HG03103 (cell line): ENCODE results near the gene NPAS3.

Experiments used
- ATAC-seq: cut with Tn5 transposase; IDR thresholded peaks from one replicate; pipeline ENCODE4 v1.9.1; 2021; ENCODE audit warnings: low read depth; ENCODE audit not compliant: unreplicated experiment

Gene NPAS3

DNA sequence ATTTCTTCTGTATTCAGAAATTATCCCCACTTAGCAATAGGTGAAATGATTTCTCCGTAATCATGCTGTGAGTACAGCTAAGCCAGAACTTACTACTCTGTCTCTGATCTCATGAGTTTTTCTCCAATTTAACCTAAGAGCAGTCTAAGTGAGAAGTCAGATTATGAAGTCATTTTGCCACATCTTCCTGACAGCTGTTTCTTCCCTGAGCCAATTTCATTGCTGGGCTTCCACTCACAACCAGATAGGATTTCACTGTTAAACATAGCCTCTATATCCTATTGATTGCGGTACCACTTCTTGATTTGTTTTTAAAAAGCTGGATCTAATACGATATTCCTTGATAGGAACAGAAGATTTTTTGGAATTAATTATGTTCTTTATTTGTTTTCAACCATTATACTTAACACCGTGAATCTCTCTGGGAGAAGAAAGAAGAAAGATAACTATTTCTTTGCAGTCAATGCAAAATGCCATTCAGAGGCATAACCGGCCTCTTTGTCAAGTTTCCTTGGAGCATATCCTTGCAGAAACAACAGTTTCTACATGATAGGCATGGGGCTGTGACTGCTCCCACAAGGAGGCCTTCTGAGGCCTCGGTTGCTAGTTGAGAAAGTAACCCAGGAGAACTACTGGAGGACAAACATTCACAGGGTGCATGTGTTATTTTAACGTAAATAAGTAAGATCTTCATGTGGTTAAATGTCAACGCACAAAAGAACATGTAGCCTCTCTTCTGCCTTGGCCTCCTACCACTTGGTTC, 212.2 kb downstream of the NPAS3 start:
- ATAC-seq, result no peak

DNA sequence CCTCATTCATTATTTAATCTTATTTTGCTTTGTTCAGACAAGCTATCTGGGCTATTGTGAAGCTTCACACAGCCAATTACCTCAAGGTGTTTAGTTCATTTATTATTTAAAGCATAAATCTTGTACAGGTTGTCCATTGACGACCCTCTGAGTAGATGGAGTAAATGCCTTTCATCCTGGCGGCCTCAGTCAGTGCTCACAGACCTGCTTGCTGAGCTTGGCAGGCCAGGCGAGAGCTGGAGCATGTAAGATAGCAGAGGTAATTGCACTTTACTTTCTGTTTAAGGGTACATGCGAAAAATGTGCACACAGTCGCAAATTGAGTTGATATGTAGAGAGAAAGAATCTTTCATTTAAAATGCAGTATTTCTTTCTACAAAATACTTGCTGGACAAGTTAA, 224.4 kb downstream of the NPAS3 start:
- no peak for ATAC-seq

DNA sequence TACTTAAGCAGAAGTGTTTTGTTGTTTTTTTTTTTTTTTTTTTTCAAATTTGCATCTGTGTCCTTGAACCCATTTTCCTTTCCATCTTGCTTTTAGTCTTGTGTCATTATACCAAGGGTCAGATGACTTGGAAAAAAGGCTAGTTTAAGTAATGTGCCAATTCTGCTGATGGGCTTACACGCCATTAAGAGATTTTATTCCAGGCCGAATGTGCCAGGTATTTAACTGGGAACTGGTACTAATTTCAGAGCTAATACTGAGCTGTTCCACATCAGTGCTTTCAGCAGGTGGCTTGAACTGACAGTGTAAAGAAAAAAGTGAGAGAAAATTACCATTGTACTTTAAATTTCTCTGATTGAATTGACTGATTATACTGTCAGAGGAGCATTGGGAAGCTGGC, 224.9 kb downstream of the NPAS3 start:
- no peak for ATAC-seq

DNA sequence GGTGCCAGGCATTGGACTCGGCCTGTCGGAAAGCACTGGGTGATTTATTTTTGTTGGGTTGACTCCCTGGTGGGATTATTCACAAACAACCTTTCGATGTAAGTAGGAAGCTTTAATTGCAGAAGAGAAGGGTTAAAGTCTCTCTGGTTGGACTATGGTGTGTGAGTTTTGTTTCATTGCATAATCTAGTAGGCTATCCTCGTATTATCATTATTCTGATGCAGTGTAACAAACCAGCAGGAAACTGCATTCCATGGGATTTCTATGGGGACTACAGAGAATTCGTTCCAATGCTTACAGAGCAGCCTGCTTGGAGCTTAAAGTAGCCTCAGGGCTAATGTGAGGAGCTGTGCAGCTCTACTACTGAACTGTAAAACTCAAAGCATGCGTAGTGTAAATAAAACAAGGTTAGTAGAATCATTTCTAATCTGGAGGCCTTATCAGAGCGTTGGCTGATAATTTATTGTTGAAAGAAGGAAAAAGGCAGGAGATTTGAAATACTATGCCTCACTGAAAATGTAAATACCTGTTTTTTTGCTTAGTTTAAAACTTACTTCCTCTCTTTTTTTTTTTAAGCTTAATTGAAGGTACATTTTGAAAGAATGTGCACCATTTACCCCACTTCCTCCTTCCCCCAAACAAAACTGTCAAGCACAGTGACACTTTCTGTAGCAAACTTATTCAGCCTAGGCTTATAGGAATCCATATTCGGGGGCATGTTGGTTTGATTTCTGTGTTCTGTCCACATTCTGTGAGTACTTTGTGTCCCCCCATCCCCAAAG, 226.7 kb downstream of the NPAS3 start:
- no peak for ATAC-seq

DNA sequence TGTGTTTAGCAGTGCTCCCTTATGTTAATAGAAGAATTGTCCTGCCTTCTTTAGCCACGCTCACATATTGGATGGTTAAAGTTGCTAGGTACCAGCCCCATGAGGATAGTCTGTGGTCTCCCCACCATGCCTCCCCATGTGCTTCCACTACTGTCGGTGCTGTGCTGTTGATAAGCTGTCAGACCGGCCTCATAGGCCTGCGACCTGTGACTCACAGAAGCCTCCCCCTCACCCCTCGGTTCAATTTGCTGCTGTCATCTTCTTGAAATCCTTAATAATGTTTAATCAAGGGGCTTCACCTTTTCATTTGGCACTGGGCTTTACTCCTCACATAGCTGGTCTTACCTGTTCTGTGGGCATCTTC, 227.2 kb downstream of the NPAS3 start:
- no peak for ATAC-seq

DNA sequence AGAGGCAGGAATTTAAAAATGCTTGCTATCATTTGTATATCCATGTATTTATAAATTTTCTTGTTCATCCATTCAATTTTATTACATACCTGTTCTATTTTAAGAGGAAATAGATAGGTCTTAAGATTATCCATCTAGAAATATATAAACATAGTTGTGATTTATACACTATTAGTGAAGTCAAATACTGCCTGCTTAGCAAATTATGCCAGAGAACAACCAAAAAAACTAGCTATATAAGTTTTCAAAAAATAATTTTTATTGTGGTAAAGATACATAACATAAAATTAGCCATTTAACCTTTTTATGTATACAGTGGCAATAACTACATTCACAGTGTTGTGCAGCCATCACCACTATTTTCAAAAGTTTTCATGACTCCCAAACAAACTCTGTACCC, 237.3 kb downstream of the NPAS3 start:
- no peak for ATAC-seq

DNA sequence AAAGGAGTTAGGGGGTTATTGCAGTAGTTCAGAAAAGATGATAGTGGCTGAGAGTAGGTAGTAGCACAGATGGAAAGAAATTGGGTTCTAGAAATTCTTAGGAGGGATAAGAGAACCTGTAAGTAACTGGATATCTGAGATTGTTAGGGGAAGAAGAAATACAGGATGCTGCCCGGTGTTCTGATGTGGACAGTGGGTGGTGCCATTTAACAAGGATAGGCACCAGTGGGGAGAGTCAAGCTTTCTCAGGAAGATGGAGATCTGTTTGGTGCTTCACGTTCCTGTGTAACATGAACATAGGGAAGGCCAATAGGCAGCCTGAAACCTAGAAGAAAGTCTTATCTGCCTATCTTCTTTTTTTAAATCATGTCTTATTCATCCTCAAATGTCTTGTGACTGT, 245.9 kb downstream of the NPAS3 start:
- no peak for ATAC-seq

DNA sequence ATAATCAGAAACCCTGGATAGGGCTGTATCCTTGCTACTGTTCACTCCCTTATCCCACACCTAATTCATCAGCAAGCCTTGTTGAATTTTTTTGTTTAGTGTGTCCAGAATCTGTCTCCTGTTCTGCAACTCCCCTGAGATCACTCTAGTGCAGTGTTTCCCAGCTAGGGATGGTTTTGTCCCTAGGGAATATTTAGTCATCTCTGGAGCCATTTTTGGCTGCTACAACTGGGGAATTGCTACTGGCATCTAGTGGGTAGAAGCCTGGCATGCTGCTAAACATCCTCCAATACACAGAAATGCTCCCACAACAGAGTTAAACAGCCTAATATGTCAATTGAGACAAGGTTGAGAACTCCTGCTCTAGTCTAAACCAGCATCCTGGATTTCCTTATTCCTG, 248.0 kb downstream of the NPAS3 start:
- ATAC-seq, result no peak

DNA sequence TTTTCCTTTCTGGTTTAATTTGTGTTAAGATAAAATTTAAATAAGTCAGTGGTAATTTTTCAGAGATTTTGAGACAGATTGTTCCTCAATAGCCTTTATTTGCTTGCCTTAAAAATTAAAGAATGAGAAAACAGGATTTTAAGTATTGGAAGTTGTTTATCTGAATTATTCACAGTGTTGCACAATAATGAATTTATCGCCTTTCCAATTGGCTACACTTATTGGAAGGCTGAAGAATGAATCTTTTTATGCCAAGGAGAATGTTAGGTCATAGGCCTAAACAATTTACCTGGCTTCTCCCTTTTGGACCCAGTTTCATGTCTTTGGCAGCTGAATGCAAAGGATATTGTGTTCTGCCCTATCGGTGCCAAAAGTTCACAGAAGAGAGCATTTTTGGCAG, 250.2 kb downstream of the NPAS3 start:
- ATAC-seq, result no peak

DNA sequence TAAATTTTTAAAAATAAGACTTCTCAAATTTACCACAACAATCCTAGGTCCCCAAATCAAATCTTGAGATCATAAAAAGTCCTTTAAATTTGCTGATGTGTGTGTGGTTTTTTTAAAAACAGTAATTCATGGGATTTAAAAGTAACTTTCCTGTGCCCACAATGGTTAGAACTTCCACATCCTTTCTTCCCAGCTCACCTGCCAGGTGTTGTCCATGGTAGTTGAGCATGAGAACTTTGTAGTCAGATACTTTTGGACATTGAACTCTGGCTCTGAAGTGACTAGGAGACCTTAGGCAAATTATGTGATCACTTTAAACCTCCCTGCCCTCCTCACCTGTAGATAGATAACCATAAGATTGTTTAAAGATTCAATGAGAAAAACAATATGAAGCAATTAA, 253.2 kb downstream of the NPAS3 start:
- no peak for ATAC-seq

DNA sequence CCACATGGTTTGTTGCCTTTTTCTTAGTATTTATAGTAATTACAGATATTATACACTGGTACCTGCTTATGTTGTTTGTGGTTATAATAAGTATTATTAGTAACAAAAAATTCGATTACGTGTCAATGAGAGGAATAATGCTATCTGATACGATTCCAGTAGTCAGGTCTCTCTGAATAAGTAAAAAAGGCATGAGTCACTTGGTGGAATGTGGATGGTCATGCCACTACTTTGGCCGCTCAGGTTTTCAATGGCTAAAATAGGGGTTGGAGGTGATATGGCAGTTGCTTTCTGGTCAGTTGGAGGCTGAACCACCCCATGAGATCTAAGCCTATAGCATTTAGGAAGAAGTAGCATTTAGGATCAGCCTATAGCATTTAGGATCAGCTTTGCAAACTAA, 255.9 kb downstream of the NPAS3 start:
- ATAC-seq, result no peak

DNA sequence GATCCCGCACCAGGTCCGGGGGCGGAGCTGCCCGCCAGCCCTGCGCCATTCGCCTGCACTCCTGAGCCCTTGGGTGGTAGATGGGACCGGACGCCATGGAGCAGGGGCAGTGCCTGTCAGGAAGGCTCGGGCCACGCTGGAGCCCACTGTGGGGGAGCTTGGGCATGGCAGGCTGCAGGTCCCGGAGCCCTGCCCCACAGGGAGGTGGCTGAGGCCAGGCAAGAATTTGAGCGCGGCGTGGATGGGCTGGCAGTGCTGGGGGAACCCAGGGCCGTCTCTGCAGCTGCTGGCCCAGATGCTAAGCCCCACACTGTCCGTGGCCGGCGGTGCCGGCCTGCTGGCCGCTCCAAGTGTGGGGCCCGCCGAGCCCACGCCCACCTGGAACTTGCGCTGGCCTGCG, 260.0 kb downstream of the NPAS3 start:
- no peak for ATAC-seq

DNA sequence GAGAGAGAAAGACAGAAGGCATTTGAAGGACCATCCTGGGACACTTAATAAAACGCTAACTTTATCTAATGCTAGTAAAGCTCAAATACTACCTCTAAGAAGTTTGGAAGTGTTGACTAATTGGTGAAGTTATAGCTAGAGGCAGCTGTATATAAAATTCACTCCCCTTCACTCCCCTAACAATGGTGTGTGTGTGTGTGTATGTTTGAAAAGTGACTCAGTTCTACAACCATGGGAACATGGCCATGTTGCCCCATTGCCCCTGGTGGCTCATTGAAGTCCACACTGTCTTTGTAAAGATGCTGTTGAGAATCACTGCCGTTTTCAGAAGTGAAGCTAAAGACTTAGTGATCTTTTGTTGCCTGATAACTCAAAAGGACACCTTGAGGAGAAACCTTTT, 262.4 kb downstream of the NPAS3 start:
- no peak for ATAC-seq

DNA sequence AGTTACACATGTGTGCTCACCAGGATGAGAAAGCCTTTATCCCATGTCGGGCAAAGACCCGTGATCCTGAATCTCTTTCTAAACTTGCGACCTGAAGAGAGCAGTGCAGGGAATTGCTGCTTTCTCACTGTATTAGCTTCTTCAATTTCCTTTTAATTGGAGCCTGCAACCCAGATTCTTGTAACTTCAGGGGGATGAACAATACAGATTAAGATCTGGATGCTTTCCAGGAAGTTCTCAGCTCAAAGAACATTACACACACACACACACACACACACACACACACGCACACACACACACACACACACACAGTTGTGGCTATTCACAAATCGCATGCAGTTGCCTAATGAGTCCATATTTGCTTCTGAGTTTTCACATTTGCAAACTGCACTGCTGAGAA, 268.3 kb downstream of the NPAS3 start:
- no peak for ATAC-seq

DNA sequence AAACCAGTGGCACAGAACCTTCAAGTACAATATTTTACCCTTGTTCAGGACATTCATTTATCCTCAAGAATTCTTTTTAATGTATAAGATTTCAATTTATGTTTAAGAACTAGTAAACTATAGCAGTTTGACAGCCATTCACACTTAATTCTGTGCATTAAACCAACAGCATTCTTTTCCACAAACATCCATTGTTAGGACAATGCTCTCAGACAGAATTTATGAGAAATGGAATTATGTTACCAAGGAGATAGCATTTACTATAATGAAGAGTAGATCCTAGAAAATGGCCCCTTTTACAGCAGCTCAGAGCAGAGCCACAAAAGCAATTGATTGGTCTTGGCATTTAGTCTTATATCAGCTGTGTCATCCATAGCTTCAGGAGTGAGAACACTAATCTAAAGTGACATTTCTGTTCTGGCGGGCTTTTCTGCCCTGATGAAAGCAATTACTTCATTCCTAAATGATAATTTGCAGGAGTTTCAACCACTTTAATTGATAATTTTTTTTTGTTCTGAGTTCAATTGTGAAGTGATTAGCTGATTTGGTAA, 268.9 kb downstream of the NPAS3 start:
- ATAC-seq, result no peak

DNA sequence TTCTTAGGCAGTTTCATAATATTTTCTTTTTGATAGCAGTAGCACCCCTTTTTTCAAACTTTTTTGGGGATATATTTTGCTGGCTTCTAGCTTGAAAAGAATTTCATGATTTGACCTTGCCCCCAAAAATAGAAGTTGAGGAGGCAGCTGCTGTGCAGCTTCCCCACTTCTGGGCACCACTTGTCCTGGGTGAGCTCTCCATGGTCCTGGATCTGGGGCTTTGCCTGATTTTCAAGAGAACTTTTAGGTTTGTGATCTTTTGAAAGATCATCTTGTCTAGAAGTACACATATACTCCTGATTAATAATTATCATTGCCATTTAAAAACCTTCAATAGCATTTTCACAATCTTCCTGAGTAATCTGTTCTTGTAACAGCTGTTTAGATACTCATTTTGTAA, 271.6 kb downstream of the NPAS3 start:
- no peak for ATAC-seq

DNA sequence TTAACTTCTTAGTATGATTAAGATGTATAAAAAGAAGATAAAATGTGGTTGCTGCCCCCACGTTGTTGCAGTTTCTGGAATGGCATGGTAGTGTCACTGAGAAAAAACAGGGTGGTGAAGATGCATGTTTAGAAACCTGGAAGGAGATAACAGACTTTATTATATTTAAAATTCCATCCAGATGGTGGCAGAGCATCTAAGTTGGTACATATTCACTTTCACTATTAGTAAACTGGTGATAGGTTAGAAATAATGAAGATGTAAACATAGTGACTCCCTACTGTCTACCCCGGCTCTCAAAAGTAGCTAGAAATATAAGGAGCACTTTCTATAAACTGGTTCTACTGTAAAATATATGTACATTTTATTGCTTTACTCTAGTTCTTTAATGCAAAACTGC, 279.3 kb downstream of the NPAS3 start:
- ATAC-seq, result no peak

DNA sequence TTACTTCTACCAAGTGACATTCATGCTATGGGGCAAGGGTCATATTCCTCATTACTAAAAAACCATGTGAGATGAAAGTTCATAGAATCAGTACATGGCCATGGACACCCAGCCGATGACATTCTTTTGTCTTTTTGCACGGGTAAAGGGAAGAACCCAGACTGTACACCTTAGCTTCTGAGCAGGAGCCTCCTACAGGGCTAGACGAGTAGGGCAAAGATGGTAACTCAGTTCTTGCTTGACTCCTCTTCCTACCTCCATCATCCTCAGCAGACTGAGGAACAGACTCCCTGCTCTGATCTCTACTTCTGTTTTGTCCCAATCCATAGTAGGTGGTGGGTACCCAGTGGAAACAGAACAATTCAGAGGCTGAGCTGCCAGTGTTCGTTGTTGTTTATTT, 281.3 kb downstream of the NPAS3 start:
- no peak for ATAC-seq

DNA sequence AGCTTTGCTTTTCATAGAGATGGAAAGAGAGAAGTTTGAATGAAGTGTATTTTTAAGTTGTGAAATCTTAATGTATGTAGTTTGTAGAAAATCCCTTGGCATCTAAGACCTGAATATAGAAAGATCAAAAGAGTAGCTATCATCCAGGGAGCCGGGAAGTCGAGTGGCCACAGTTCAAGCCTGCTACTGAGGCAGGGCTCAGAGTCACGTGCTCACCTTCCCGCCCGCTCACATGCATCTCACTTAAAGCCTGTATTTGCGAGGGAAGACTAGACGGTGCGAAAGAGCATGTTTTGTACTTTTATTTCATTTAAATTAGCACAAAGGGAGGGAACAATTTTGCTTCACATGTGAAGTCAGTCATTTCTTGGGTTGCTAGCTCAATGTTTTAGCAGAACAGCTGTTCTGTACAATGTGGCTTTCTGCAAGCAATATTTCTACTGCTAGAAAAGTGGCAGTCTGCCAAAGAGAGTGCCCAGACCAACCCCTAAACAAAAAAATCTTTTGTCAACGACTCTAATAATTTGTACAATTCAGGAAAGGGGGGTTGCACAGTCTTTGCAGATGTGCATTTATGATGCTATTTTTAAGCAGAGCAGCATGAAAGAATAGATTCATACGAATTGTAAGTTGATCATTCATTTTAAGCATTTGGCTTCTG, 290.7 kb downstream of the NPAS3 start:
- no peak for ATAC-seq

DNA sequence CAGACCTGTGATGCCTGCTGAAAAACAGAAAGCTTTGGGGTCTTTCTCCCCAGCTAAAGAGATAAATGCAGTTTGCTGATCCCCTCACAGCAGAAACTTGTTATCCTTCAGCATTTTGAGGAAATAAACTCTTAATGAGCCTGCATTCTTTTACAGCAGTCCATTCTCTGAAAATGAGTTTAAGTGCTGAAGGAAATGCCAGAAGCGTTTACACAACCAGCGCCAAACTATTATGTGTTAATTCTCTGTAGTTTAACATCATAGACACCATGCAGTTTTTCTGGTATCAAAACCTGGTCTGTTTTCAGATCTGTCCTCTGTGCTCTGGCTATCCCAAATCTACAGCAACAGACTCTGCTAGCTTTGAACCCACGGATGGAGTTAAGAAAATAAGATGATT, 291.3 kb downstream of the NPAS3 start:
- ATAC-seq, result no peak

DNA sequence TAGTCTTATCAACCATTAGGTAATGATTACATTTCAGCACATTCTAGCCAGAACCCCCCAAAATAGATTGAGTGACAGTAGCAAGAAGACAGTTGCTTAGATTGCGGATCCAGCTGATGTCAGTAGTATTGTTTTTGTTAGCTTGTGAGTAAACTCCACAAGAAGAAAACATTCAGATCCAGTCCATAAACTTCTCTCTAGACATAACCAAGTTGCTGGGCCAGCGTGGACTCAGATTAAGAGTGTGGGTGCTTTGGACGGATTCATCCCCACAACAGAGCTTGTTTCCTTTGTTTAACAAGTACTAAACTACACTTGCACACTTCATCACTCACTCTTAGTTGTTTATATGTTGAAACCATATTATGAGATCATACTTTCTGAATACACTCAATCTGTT, 293.4 kb downstream of the NPAS3 start:
- ATAC-seq, result no peak
